GM12874 (cell line): Measurements from ENCODE around the gene PRKG1.

Experiments used
- TF ChIP-seq, protein P1 (sequence below): IDR thresholded peaks from 2 replicates; pipeline ENCODE4 v1.5.1; 2011; ENCODE audit warnings: low read depth, mild to moderate bottlenecking, control low read depth, low read length, moderate library complexity; ENCODE audit not compliant: insufficient read depth

The PRKG1 gene

DNA sequence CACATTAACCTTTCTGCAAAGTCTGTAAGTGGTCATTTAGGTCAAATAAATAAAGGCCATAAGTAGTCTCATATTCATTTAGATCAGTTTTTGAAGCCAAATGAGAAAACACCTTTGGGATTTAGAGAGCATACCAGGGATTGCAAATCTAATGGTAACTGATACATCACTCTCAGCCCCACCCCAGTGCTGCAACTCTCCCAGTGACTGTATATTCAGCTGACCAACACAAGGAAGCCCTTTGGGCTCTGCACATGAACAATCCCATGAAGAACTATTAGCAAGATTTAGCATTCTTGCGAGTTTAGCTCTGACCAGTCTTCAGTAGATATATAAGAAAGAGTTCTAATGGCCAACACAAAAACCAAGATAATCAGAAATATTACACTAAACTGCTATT, 372.8 kb downstream of the PRKG1 start:
- TF ChIP-seq, protein P1, sequence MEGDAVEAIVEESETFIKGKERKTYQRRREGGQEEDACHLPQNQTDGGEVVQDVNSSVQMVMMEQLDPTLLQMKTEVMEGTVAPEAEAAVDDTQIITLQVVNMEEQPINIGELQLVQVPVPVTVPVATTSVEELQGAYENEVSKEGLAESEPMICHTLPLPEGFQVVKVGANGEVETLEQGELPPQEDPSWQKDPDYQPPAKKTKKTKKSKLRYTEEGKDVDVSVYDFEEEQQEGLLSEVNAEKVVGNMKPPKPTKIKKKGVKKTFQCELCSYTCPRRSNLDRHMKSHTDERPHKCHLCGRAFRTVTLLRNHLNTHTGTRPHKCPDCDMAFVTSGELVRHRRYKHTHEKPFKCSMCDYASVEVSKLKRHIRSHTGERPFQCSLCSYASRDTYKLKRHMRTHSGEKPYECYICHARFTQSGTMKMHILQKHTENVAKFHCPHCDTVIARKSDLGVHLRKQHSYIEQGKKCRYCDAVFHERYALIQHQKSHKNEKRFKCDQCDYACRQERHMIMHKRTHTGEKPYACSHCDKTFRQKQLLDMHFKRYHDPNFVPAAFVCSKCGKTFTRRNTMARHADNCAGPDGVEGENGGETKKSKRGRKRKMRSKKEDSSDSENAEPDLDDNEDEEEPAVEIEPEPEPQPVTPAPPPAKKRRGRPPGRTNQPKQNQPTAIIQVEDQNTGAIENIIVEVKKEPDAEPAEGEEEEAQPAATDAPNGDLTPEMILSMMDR, result no peak

DNA sequence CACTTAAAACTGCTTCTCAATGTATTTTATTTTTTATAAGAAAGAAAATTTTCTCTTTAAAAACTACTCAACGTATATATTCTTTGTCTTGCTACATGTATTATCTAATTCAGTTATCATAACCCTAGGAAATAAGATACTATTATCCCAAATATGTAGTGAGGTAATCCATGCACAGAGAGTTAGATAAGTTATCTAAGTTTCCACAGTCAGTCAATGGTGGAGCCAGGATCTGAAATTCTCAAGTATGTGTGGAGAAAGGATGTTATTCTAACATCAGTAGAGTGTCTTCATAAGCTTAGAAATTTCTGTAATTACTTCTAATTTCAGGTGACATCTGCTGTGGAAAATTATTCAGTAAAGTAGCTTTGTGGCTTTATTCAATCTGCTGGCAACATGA, 385.2 kb downstream of the PRKG1 start:
- TF ChIP-seq, protein P1, result no peak

DNA sequence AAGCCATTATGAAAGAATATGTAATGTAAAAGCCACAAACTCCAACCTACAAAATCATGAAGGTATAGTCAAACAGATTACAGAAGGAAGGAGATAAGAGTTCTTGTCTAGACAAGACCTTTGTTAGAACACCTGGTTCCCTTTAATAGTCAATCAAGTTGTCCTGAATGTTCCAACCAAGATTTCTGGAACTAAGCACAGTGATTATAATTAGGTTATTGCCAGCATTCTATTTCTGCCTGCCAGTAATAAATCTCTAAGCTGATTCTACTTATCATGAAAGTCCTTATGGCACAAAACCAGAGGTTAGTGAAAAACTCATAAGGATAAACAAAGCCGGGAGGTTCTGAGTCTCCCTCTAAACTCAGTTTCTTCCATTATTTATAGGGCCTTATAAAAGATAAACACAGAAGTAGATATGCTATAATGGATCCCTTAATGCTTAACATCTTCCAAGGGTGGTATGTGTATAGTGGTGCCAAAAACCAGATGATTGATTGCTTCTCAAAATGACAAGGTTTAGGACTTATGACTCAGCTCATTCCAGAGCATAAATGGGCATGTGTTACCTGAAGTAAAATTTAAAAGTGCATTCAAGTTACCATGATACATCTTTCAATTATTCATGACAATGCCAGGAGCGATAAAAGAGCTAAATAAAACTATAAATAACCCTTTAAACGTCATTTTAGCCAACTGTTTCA, 387.9 kb downstream of the PRKG1 start:
- TF ChIP-seq, protein P1, result no peak

- TF ChIP-seq, protein P1, result no peak
These were observed 394.1 kb downstream of the PRKG1 start for GRCh38 chr10:51468424-51468823.

GRCh38 chr10:51469686-51470085, 395.4 kb downstream of the PRKG1 start:
- TF ChIP-seq, protein P1, result no peak

GRCh38 chr10:51471271-51471670, 397.0 kb downstream of the PRKG1 start:
- TF ChIP-seq, protein P1, result no peak

GRCh38 chr10:51472154-51472553, 397.9 kb downstream of the PRKG1 start:
- TF ChIP-seq, protein P1, result no peak
